NCI-H1105 treated with DMSO at 0.1 percent for 48 hours (cell line): ENCODE results near the gene AKT2.
A peak's percentile ranks its signal among the peaks of the same experiment; 100 is the strongest.

Source experiments
- DNase-seq: peaks from one replicate; lab custom pipeline; 2025; lab: John Stamatoyannopoulos, UW

AKT2 gene

DNA sequence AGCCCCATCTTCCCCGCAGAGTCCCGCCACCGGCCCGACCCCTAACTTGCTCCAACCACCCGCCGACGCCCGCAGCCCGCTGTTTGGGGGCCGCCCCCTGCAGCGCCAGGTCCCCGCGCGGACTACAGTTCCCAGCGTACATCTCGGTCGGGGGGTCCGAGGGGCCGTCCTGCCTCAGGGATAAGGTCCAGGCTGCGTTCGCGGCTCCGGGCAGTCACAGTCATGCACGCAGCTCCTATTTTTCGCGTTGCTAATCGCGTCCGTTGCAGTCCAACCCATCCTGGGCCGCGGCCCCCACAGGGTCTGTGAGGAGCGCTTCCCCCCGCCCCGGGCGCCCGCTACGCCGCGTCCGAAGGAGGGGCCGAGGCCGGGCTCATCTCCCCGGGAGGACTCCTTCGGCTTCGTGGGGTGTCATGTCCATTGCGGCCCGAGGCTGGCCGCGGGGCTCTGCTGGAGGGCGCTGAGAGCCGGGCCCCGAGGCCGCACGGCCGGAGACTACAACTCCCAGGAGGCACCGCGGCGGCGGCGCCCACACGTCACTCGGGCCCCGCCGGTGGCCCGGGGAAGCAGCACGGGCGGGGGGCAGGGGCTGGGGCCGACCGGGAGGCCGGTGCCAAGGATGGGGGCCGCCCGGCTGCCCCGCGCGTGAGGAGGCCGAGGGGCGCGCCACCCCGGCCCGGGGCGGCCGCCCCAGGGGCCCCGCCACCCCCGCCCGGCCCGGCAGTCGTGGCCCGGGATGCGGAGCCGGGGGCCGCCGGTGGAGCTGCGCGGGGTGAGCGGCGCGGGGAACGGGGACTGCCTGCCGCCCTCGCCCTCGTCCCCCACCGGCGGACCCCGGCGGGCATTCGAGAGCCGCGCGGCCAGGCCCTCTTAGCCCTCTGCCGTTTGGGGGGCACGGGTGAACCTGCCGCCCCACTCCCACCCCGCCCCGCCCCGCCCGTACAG lies 94.0 kb downstream of the AKT2 start, which contains the start of gene MAP3K10:
Gene MAP3K10 (plus strand): TSS at position 536 of the 945 bp plus-strand sequence. CDS start 606 bp downstream, outside the sequence.
- DNase-seq = peak; percentile 28

GRCh38 chr19:40184273-40184672 lies 100.9 kb downstream of the AKT2 start:
- no peak for DNase-seq
